NCI-H460 (cell line): ENCODE results near the gene PDCD1. TPM values are rescaled to one million over a fixed set of nuclear protein-coding genes. Genes with fewer than 3 reads are reported as not detected.

Source experiments
- DNase-seq: peaks from one replicate; pipeline ENCODE4 v3.0.0-alpha.2; 2016; ENCODE audit warnings: low read depth; ENCODE audit errors: extremely low read depth
- total RNA-seq: library from RNA; depleted of rRNA; stranded (reverse); fragments of >200 nt; shearing (Covaris generic); gene quantifications from 2 replicates; pipeline ENCODE4 v1.2.3, GENCODE V29; 2014

Gene PDCD1
- total RNA-seq, 1 experiment from 2014 or later: not detected

- no peak for DNase-seq
Measured at GRCh38 chr2:241866790-241867645, 8.3 kb upstream of the PDCD1 start.

GRCh38 chr2:241865957-241866789 lies 7.5 kb upstream of the PDCD1 start:
- DNase-seq: no peak

GRCh38 chr2:241865416-241865956 lies 6.8 kb upstream of the PDCD1 start:
- no peak for DNase-seq

GRCh38 chr2:241864850-241865213 lies 6.1 kb upstream of the PDCD1 start:
- no peak for DNase-seq

GRCh38 chr2:241864168-241864849 lies 5.6 kb upstream of the PDCD1 start:
- no peak for DNase-seq

- no peak for DNase-seq
Measured at GRCh38 chr2:241863536-241863954, 4.9 kb upstream of the PDCD1 start.

GRCh38 chr2:241862775-241863535 lies 4.3 kb upstream of the PDCD1 start:
- no peak for DNase-seq

- no peak for DNase-seq
Measured at GRCh38 chr2:241862093-241862492, 3.4 kb upstream of the PDCD1 start.

- DNase-seq: no peak
Measured at GRCh38 chr2:241861264-241861663, 2.6 kb upstream of the PDCD1 start.

GRCh38 chr2:241860184-241861078 lies 1.7 kb upstream of the PDCD1 start:
- no peak for DNase-seq

- no peak for DNase-seq
Measured at GRCh38 chr2:241859436-241860183, 916 bp upstream of the PDCD1 start.

GRCh38 chr2:241859017-241859435 lies 332 bp upstream of the PDCD1 start:
- no peak for DNase-seq

- no peak for DNase-seq
Measured at GRCh38 chr2:241857572-241858121, 1.0 kb downstream of the PDCD1 start.

- DNase-seq: no peak
Measured at GRCh38 chr2:241857041-241857541, 1.6 kb downstream of the PDCD1 start.

- DNase-seq: no peak
Measured at GRCh38 chr2:241855888-241856422, 2.7 kb downstream of the PDCD1 start.

GRCh38 chr2:241855245-241855887 lies 3.3 kb downstream of the PDCD1 start:
- DNase-seq: no peak
